GM13977 (cell line): ENCODE results near the gene SLC35C1.
"Not testable (repeated sequence)": the region's sequence is repeated elsewhere in the genome, so short reads cannot be mapped to it uniquely, and the experiment has no call there.

ENCODE experiments used
- DNase-seq: peaks from one replicate; pipeline ENCODE4 v3.0.0; 2012; ENCODE audit warnings: low spot score
- in situ Hi-C: fragments of 300-500 bp; cut with MboI; formaldehyde crosslinking; loops from one replicate; pipeline ENCODE4 v1.12.0; 2022; ENCODE audit warnings: low sequenced_read_pairs, low pct_unique_long_range_greater_than_20kb, mixed read lengths, inconsistent platforms; ENCODE audit not compliant: unreplicated experiment
- TF ChIP-seq, protein P1 (sequence below): IDR thresholded peaks from 2 replicates; pipeline ENCODE4 v1.5.1; 2012; ENCODE audit warnings: mild to moderate bottlenecking, control low read depth; ENCODE audit not compliant: insufficient read depth; ENCODE audit errors: extremely low read depth, missing control alignments

SLC35C1 gene

GRCh38 chr11:45828996-45829395 is 24.0 kb downstream of the SLC35C1 start:
- no peak for DNase-seq
- in situ Hi-C loops = no loop called here
- TF ChIP-seq, protein P1, sequence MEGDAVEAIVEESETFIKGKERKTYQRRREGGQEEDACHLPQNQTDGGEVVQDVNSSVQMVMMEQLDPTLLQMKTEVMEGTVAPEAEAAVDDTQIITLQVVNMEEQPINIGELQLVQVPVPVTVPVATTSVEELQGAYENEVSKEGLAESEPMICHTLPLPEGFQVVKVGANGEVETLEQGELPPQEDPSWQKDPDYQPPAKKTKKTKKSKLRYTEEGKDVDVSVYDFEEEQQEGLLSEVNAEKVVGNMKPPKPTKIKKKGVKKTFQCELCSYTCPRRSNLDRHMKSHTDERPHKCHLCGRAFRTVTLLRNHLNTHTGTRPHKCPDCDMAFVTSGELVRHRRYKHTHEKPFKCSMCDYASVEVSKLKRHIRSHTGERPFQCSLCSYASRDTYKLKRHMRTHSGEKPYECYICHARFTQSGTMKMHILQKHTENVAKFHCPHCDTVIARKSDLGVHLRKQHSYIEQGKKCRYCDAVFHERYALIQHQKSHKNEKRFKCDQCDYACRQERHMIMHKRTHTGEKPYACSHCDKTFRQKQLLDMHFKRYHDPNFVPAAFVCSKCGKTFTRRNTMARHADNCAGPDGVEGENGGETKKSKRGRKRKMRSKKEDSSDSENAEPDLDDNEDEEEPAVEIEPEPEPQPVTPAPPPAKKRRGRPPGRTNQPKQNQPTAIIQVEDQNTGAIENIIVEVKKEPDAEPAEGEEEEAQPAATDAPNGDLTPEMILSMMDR = no peak

- TF ChIP-seq, protein P1 = no peak
- no peak for DNase-seq
- in situ Hi-C loops = no loop called here
Observed at GRCh38 chr11:45830596-45830995, 25.6 kb downstream of the SLC35C1 start.

DNA sequence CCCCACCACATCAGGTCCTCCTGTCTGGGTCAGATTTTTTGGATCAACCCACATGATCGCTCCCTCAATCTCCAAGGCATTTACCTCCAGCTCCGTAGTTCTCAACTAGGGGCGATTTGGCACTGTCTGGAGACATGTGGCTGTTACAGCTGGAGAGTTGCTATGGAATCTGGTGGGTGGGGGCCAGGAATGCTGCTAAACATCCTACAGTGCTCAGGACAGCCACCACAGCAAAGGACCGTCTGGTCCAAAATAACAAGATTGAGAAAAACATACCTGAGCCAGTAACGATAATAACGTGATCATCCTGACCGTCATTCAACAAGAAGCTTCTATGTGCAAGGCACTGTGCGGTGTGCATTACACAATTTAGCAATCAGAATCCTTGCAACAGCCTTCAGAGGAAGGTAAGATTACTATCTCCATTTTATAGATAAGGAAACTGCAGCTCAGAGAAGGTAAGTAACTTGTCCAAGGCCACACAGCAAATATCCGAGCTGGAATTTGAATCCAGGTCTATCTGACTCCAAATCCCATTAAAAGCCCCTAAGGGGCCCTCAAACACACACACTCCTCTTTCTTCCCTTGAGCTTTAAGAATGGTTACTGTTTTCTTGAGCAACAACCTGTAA is 28.0 kb downstream of the SLC35C1 start:
- TF ChIP-seq, protein P1 = no peak
- no peak for DNase-seq
- in situ Hi-C loops = no loop called here

DNA sequence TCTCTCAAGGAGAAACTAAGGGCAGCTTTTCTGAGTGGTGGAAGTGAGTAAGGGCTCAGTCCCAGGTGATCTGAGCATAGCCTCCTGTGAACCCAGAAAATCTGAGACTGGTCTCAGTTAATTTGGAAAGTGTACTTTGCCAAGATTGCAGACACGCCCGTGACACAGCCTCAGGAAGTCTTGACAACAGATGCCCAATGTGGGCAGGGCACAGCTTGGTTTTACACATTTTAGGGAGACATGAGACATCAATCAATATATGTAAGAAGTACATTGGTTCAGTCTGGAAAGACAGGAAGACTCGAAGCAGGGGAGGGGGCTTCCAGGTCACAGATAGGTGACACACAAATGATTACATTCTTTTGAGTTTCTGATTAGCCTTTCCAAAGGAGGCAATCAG is 28.8 kb downstream of the SLC35C1 start:
- in situ Hi-C loops = no loop called here
- DNase-seq = no peak
- TF ChIP-seq, protein P1 = no peak

- TF ChIP-seq, protein P1 = no peak
- no peak for DNase-seq
- in situ Hi-C loops = no loop called here
Observed at GRCh38 chr11:45834298-45834756, 29.4 kb downstream of the SLC35C1 start.

GRCh38 chr11:45839204-45839603 is 34.3 kb downstream of the SLC35C1 start:
- no peak for DNase-seq
- in situ Hi-C loops = no loop called here
- TF ChIP-seq, protein P1 = no peak

DNA sequence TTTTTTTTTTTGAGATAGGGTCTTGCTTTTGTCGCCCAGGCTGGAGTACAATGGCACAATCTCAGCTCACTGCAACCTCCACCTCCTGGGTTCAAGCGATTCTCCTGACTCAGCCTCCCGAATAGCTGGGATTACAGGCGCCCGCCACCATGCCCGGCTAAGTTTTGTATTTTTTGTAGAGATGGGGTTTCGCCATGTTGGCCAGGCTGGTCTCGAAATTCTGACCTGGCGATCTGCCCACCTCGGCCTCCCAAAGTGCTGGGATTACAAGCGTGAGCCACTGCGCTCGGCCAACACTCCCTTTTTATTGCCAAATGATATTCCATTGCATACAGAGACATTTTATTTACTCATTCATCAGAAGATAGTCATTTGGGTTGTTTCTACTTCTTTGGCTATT is 35.3 kb downstream of the SLC35C1 start:
- DNase-seq, in situ Hi-C loops: not testable (repeated sequence)
